ENCODE data around the gene PGR. TPM values are rescaled to one million over a fixed set of nuclear protein-coding genes. Genes with fewer than 3 reads are reported as not detected.

PGR gene
- total and polyA plus RNA-seq, 2 donors from 2014 or later, result 0.60 to 1.3 TPM

- Histone ChIP-seq H3K9ac (ENCODE audit: low read length in 3 of 3) (no peak overlapping the region), H3K4me1 (ENCODE audit: control insufficient read depth in 2 of 3, insufficient read depth in 2 of 3, low read depth in 1 of 3, low read length in 3 of 3) (no peaks in the 10 kb centered on the region), H3K27ac (ENCODE audit: low read depth in 2 of 2, low read length in 2 of 2) (no peak overlapping the region), H3K36me3 (ENCODE audit: control insufficient read depth in 2 of 3, insufficient read depth in 3 of 3, low read length in 3 of 3) (no peaks in the 10 kb centered on the region), H3K27me3 (ENCODE audit: control insufficient read depth, insufficient read depth, low read length) (no peaks in the 10 kb centered on the region), H3K9me3 (ENCODE audit: control insufficient read depth in 2 of 3, insufficient read depth in 1 of 3, low read length in 3 of 3) (no peaks in the 10 kb centered on the region), H3K4me3 (ENCODE audit: low read length in 3 of 3) (no peak overlapping the region)
- TF ChIP-seq CTCF (IDR thresholded peaks at IDR 0.05; ENCODE audit: borderline replicate concordance, extremely low read depth, insufficient read depth), result no peak
- DNase-seq (no peak), FAIRE-seq (no peak)
- intact Hi-C loops (cut with DNase I), result no loop called here
These were observed 126.1 kb downstream of the PGR start for GRCh38 chr11:101003468-101003867.

- Histone ChIP-seq H3K9me3 (ENCODE audit: control insufficient read depth in 2 of 3, insufficient read depth in 1 of 3, low read length in 3 of 3) (no peaks in the 10 kb centered on the region), H3K4me1 (ENCODE audit: control insufficient read depth in 2 of 3, insufficient read depth in 2 of 3, low read depth in 1 of 3, low read length in 3 of 3) (no peaks in the 10 kb centered on the region), H3K27ac (ENCODE audit: low read depth in 2 of 2, low read length in 2 of 2) (no peak overlapping the region), H3K27me3 (ENCODE audit: control insufficient read depth, insufficient read depth, low read length) (no peaks in the 10 kb centered on the region), H3K4me3 (ENCODE audit: low read length in 3 of 3) (no peak overlapping the region), H3K36me3 (ENCODE audit: control insufficient read depth in 2 of 3, insufficient read depth in 3 of 3, low read length in 3 of 3) (no peaks in the 10 kb centered on the region), H3K9ac (ENCODE audit: low read length in 3 of 3) (no peak overlapping the region)
- no peak for DNase-seq
- no peak for TF ChIP-seq CTCF (IDR thresholded peaks at IDR 0.05; ENCODE audit: borderline replicate concordance, extremely low read depth, insufficient read depth)
- intact Hi-C loops (cut with DNase I), result no loop called here
- no peak for FAIRE-seq
These were observed 129.9 kb downstream of the PGR start for GRCh38 chr11:100999756-101000155.

- TF ChIP-seq CTCF (IDR thresholded peaks at IDR 0.05; ENCODE audit: borderline replicate concordance, extremely low read depth, insufficient read depth), result no peak
- Histone ChIP-seq H3K9me3 (ENCODE audit: control insufficient read depth in 2 of 3, insufficient read depth in 1 of 3, low read length in 3 of 3) (no peaks in the 10 kb centered on the region), H3K36me3 (ENCODE audit: control insufficient read depth in 2 of 3, insufficient read depth in 3 of 3, low read length in 3 of 3) (no peaks in the 10 kb centered on the region), H3K4me1 (ENCODE audit: control insufficient read depth in 2 of 3, insufficient read depth in 2 of 3, low read depth in 1 of 3, low read length in 3 of 3) (no peaks in the 10 kb centered on the region), H3K27ac (ENCODE audit: low read depth in 2 of 2, low read length in 2 of 2) (no peak overlapping the region), H3K27me3 (ENCODE audit: control insufficient read depth, insufficient read depth, low read length) (no peaks in the 10 kb centered on the region), H3K9ac (ENCODE audit: low read length in 3 of 3) (no peak overlapping the region), H3K4me3 (ENCODE audit: low read length in 3 of 3) (no peak overlapping the region)
- FAIRE-seq, result no peak
- intact Hi-C loops (cut with DNase I), result no loop called here
- DNase-seq, result no peak
These were observed 134.6 kb downstream of the PGR start for GRCh38 chr11:100994966-100995365.

DNA sequence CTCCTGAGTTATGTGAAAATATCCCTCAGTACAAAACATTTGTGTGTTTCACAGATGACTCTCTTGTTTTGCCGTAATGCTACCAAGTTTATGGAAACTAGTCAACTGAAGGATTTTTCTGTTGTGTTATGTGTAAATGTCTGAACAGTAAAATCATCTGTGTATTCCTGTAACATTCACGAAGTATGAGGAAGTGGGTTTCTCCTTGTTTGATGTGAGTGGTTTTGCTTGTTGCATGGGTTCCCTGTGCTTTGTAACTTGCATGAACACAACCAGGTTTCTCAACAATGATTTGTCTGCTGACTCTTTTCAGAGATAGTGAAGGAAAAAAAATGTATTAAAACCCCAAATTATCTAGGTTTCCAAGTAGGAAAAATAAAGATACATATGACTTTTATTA is 138.1 kb downstream of the PGR start:
- Histone ChIP-seq H3K27ac (ENCODE audit: low read depth in 2 of 2, low read length in 2 of 2) (no peak overlapping the region), H3K36me3 (ENCODE audit: control insufficient read depth in 2 of 3, insufficient read depth in 3 of 3, low read length in 3 of 3) (no peaks in the 10 kb centered on the region), H3K9ac (ENCODE audit: low read length in 3 of 3) (no peak overlapping the region), H3K27me3 (ENCODE audit: control insufficient read depth, insufficient read depth, low read length) (no peaks in the 10 kb centered on the region), H3K9me3 (ENCODE audit: control insufficient read depth in 2 of 3, insufficient read depth in 1 of 3, low read length in 3 of 3) (no peaks in the 10 kb centered on the region), H3K4me1 (ENCODE audit: control insufficient read depth in 2 of 3, insufficient read depth in 2 of 3, low read depth in 1 of 3, low read length in 3 of 3) (no peaks in the 10 kb centered on the region), H3K4me3 (ENCODE audit: low read length in 3 of 3) (no peak overlapping the region)
- FAIRE-seq, result no peak
- intact Hi-C loops (cut with DNase I), result no loop called here
- no peak for TF ChIP-seq CTCF (IDR thresholded peaks at IDR 0.05; ENCODE audit: borderline replicate concordance, extremely low read depth, insufficient read depth)
- DNase-seq, result no peak

Measured in kidney (tissue), 14 donors.